DLD1 (cell line): ENCODE data around the gene ECHS1.
"Not testable (repeated sequence)": the region's sequence is repeated elsewhere in the genome, so short reads cannot be mapped to it uniquely, and the experiment has no call there.

Experiments
- in situ Hi-C: cut with HindIII; loops from 2 replicates; pipeline ENCODE4 v1.10.0; 2017; ENCODE audit warnings: low sequenced_read_pairs

The ECHS1 gene

DNA sequence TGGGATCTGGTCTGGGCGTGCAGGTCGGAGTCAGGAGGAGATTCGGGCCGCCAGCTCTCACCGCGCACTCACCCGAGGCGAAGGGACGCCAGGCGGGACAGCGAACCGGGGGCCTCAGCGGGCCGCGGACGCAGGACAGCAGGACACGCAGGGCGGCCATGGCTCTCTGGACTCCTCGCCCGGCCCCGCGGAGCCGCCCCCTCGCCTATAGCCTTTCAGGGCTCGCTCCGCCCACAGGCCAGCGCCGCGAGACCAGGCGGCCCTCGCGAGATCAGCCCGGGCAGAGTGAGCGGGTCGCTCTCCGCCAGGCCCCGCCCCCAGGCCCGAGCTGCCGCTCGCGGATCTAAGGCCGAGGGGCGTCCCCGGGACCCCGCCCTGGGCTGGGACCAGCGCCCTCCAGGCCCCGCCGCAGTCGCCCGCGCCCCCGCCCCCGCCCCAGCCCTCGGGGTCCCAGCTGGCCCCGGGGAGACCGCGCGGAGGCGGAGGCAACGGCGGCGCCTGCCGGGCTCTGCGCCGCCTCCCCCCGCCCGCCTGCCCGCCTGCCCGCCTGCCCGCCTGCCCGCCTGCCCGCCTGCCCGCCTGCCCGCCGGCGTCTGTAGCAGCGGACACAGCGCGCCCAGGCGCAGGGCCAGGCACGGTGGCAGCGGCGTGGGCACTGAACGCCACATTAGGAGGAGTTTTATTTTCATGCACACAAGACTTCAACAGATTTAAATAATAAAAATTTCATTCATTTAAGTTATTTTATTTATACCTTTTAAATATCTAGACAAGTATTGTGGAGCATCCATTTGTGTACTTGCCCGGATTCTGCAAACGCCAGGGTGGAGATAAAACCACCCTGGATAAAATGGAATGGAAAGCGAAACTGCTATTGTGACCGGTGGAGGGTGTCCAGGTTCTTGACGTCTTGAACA lies at the start of gene ECHS1:
TSS of gene ECHS1 (minus strand) at position 181 of the 917 bp plus-strand sequence. CDS start at position 160, 21 bp downstream.
- in situ Hi-C loops = no loop called here

DNA sequence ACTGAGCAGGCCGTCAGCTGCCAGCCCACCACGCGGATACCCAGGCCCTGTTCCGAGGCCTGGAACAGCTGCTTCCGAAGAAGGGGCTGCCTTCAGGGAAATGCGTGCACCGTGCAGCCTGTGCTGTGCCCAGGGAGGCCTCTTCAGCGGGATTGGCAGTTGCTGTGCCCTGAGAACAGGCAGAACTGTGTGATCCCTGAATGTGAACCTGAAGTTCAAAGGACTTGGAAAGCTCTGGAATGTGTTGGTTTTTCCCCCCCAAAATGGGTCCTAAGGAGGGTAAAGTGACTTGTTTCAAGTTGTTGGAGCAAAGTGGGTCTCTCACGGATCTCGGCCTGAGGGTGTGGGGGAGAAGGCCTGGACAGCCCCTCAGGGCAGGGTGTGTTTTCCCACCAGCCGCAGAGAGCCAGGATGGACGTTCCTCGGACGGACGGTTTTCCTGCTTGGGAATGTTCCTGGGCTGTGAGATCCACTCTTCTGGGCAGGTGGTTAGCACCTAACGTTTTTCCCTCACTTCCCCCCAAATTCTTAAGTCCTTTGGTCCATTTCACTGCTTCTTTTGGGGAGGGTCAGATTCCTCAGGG lies 49.2 kb upstream of the ECHS1 start:
- in situ Hi-C loops = no loop called here

DNA sequence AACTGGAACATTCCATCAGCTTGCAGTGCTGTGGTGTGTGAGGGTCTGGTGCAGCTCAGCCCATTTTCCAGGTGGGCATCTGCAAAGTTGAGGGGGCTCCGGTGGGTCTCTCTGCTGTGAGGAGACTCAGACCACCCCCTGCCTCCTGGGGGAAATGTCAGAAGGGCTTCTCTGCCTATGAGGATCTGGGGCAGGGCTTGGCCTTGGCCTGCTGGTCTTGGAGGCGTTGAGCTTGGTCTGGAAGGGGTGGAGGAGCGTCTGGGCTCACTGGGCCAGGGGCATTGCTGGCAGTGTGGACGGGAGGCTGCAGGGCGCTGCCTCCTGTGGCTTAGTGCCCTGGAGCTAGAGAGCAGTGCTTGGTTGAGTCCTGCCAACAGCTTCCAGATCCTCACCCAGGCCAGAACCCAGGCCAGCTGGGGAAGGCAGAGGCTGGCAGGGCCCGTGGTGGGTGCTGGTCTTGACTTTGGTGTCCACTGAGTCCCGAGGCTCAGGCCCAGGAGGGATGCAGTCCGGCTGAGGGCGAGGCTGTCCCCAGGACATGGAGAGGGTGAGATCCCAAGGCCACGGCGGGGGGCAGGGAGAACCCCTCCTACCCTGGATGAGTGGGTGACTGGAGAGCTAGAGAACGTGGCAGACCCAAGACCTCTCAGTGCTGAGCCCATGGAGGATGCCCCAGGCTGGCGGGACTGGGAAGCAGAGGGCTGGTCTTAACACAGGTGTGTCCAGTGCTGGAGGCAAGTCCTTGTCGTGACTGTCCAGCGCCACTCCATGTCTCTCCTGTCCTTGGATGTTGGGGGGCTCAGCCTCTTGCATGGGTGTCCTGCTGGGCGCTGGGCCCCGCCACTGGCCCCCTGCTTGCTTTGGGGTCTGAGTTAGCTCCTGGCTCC lies 48.4 kb upstream of the ECHS1 start:
- in situ Hi-C loops = no loop called here

DNA sequence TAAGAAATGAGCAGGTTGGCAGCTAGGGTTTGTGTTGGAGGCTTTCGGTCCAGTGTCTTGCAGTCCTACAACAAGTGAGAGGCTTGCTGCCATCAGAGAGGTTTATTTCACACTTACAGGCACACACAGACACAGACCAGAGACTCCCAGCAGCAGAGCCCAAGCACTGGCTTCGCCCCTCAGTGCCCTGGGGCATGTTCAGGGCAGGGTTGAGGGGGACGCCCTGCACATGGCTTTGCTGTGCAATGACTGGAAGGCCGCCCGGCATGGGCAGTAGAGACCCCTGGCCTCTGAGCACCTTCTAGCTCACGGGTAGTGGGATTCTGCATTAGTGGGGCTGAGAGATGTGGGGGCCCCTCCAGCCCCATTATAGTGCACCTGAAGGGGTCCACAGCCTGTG lies 47.4 kb upstream of the ECHS1 start:
- in situ Hi-C loops = no loop called here

DNA sequence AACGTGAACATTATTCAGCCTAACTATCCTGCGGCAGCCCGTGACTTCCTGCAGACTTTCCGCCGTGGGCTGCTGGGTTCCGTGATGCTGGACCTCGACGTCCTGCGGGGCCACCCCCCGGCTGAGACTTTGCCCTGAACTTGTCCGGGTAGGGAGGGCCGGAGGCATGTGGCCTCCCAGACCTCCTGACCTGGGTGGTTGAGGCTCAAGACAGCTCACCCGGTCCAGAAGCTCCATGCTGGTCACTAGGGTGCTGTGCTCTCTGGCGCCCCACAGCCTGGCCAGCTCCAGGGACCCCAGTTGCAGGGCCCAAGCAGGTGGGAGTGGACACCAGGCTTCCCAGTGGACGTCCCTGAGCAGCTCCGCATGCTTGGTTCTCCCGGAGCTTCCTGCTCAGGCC lies 46.9 kb upstream of the ECHS1 start:
- in situ Hi-C loops = no loop called here

DNA sequence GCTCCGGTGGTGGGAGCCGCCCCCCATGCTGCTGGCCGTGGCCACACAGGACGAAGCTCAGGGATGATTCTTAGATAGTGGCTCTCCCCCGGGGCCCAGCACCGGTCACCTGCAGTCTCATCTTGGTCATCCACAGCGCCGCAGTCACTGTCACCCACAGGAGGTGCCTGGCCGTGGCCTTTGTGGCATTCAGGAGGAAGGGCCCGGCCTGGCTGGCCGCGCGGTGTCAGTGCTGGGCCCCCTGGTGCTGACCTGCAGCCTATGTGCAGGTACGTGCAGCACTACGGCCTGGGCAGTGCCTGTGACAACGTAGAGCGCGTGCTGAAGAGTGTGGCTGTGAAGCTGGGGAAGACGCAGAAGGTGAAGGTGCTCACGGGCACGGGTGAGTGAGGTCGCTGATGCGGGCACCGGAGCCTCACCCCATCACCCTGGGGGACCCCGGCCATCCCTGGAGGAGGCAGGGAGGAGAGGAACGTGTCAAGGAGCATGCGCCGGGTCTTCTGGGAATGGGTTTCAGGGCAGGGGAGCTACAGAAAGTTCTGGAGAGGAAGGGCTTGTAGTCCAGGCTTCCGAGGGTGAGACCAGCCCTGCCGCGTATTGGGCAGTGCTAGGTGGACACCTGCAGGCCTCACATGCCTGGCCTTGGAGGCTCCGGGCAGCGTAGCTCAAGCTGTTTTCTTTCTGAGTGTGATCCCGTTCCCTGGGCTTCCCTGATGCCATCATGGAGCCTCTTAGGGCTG lies 46.2 kb upstream of the ECHS1 start:
- in situ Hi-C loops = no loop called here

DNA sequence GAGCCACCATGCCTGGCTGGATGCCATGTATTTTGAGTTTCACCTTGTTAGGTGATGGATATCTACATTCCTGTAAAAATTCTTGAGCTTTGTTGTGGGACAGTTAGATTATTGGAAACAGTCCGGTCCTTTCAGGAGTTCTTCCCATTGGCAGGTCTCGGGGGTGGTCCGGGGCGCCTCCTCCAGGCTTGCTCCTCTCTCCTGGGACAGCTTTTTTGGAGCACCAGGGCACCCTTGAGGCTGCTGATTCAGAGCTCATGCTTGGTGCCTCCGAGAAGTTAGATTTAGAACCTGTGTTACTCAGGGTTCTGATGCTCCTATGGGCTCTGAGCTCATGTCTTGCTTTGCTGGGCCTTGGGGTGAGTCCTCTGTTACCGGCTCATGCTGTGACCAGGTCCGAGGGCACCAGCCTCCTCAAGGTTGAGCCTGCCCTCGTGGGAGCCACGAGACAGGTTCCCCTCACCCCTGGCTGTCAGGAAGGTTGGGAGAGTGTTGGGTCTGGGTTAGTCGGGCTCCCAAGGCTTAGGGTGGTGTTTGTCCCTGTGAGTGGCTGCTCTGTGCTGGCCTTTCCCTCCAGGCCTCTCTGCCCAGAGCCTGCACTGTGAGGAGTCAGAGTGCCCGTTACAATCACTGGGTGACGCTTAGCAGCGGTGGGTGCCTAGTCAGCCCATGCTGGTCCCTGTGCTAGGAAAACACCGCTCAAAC lies 45.3 kb upstream of the ECHS1 start:
- in situ Hi-C loops = no loop called here

DNA sequence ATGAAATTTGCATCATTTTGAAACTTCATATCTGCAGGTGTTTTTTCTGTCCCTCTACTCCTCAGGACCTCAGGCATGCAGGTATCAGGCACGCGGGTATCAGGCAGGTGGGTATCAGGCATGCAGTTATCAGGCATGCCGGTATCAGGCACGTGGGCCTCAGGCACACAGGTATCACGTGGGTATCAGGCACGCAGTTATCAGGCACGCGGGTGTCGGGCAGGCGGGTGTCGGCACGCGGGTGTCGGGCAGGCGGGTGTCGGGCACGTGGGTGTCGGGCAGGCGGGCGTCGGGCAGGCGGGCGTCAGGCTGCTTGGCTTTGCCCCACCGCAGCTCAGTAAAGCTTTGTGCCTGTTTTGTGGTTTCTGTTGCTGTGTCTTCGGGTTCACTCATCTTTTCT lies 42.6 kb upstream of the ECHS1 start:
- in situ Hi-C loops = no loop called here

DNA sequence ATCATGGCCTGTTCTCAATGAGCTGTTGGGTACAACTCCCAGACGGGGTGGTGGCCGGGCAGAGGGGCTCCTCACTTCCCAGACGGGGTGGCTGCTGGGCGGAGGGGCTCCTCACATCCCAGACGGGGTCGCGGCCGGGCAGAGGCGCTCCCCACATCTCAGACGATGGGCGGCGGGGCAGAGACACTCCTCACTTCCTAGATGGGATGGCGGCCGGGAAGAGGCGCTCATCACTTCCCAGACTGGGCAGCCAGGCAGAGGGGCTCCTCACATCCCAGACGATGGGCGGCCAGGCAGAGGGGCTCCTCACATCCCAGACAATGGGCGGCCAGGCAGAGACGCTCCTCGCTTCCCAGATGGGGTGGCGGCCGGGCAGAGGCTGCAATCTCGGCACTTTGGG lies 41.2 kb upstream of the ECHS1 start:
- in situ Hi-C loops = not testable (repeated sequence)

DNA sequence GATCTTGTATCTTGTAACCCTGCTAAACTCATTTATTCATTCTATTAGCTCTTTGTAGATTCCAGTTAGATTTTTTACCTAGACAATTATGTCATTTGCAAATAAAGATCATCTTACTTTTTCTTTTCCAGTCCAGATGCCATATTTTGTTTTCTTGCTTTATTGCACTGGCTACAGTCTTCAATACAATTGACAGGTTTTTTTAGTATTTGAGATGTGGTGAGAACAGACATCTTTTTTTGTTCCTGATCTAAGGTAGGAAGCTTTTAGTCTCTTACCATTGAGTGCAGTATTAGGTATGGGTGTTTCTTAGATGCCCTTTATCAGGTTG lies 39.2 kb upstream of the ECHS1 start:
- in situ Hi-C loops = no loop called here

DNA sequence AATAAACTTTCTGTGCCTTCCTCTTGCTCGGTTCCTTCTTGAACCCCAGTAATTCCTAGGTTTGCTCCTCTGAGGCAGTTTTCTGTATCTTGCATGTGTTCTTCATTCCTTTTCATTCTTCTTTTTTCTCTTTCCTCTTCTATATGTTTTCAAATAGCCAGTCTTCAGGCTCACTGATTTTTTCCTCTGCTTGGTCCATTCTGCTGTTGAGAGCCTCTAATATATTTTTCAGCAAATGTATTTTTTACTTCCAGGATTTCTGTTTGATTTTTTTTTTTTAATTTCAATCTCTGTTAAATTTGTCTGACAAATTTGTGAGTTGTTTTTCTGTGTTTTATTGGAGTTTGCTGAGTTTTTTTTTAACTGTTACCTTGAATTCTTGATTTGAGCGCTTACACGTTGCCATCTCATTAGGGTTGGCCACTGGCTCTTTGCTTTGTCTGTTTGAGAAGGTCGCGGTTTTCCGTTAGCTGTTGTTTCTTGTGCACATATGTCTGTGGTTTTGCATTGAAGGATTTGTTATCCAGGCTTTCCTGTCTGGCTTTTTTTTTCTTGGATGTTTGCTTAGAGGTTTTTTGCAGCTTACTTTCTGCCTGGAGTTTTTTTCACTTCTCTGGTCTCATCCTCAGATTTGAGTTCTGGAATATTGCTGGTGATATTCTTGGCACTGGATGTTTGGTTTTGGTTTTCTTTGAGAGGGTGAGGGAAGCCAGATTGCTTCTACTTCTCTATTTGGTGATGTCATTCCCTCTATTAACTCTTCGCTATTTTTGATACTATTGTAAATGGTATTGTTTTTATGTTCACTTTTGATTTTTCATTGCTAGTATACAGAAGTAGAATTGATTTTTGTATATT lies 38.6 kb upstream of the ECHS1 start:
- in situ Hi-C loops = no loop called here

DNA sequence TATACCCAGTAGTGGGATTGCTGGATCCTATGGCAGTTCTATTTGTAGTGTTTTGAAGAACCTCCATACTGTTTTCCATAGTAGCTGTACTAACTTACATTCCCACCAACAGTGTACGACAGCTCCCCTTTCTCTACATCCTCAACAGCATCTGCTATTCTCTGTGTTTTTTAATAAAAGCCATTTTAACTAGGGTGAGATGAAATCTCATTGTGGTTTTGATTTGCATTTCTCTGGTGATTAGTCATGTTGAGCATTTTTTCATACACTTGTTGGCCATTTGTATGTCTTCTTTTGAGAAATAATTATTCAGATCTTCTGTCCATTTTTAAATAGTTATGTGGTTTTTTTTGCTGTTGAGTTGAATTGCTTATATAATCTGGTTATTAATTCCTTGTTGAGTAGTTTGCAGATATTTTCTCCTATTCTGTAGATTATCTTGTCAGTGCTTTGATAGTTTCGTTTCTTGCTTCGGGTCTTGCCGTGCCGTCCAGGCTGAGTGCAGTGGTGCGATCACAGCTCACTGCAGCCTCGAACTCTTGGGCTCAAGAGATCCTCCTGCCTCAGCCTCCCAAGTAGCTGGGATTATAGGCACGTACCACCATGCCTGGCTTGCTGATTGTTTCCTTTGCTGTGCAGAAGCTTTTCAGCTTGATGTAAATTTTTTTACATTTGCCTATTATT lies 32.8 kb upstream of the ECHS1 start:
- in situ Hi-C loops = no loop called here

DNA sequence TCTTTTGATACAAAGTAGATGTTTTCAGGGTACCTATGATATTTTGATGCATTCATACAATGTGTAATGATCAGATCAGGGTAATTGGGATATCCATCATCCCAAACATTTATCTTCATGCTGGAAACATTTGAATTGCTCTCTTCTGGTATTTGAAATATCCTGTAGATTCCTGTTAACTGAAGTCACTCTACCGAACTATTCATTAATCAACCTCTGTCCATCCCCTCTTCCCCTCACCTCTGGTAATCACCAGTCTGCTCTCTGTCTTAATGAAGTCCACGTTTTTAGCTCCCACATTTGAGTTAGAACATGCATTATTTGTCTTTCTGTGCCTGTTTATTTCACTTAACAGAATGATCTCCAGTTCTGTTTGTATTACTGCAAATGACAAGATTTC lies 32.1 kb upstream of the ECHS1 start:
- in situ Hi-C loops = no loop called here

DNA sequence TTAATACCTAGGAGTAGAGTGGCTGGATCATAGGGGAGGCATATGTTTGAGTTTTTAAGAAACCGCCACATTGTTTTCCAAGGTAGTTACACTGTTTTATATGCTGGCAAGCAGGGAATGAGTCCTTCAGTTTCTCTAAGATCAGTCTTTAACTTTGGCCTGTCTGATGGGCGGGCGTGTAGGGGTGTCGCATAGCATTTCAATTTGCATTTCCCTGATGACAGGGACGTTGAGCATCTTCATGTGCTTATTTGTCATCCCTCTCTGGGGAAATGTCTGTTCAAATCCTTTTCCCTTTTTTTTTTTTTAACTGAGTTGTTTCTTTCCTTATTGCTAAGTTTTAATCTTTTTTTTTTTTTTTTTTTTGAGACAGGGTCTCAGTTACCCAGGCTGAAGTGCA lies 30.6 kb upstream of the ECHS1 start:
- in situ Hi-C loops = no loop called here

DNA sequence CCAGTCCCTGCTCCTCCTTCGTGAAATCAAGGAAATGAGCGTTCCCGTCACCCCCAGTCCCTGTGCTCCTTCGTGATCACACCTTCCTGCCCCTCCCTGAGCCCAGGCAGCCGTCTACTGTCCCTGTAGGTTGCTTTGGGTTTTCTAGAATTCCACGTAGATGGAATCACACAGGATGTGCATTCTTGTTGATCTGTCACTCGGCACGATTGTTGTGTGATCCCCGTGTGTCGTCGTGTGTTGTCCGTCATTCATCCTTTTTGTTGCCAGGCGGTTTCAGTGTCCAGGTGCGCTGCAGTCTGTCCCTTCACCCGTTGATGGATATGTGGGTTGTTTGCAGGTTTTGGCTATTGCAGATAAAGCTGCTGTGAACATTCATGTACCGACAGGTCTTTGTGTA lies 30.2 kb upstream of the ECHS1 start:
- in situ Hi-C loops = no loop called here

DNA sequence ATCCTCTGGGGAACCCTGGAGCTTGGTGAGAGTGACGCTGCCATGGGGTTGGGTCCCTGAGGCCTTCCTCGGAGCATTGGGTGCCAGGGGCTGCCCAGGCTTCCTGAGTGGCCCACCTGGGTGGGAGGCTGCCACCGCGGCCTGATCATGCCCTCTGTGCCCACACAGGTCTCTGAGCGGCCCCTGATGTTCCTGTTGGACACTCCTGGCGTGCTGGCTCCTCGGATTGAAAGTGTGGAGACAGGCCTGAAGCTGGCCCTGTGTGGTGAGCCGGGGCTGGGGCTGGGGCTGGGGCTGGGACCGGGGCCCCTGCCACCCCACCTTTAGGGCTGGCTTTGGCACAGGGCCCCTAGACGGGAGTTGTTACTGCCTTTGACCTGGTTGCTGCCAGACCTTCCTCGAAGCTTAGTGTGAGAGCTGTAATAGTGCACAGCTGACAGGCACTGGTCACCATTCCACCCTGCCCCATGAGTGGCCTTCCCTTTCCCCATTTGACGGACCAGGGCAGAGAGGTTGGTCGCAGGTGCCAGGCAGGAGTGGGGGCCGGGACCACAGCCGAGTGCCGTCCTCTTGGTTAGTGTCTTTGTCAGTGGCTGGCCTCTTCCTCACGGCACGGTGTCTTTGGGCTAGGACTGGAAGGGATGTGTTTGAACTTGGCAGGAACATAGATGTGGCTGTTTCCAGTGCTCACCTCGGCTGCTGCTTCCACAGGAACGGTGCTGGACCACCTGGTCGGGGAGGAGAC lies 29.0 kb upstream of the ECHS1 start:
- in situ Hi-C loops = no loop called here

DNA sequence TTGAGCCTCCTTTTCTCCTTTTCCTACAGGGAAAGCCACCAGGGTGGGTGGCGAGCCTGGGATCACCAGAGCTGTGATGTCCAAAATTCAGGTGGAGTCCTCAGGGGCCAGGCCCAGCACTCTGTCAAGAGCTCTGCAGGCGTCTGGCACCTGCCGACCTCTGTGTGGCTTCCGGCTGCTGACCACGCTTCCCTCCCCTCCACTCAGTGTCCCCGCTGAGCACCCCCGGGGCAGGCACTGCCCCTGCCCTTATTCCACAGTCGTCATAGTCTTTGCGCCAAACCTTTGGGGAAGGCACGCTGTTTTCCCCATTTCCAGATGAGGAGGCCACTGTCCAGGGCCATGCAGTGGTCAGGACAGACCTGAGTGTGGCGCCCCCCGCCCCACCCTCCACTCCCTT lies 28.3 kb upstream of the ECHS1 start:
- in situ Hi-C loops = no loop called here
